ENCODE measurements around the gene RAB11A.

- TF ChIP-seq CTCF (IDR thresholded peaks at IDR 0.05) (no peak), POLR2A (IDR thresholded peaks at IDR 0.05) (no peak)
Measured at GRCh38 chr15:65906396-65906795, 37.1 kb downstream of the RAB11A start.
